IMR-90 (cell line): ENCODE data around the gene ENAH. TPM values are rescaled to one million over a fixed set of nuclear protein-coding genes. Genes with fewer than 3 reads are reported as not detected.

Experiments used
- ATAC-seq: fragments of 200-7000 bp; cut with Tn5 transposase; 2 replicates; pipeline ENCODE4 v1.9.1; 2020; ENCODE audit warnings: low read depth, mild to moderate bottlenecking, moderate library complexity
- BruUV-seq: library from RNA; stranded (reverse); fragments of 400-500 nt; replicated peaks from 2 replicates; lab custom pipeline; 2021; lab: Mats Ljungman, UMichigan
- CTCF ChIA-PET: fragments of 300-600 bp; formaldehyde crosslinking; extraction: SDS; loops from one replicate; lab custom pipeline; 2021; ENCODE audit warnings: antibody characterized with exemption; lab: Yijun Ruan, JAX
- POLR2A ChIA-PET: fragments of 300-600 bp; sonication (Branson Sonifier 250); formaldehyde crosslinking; loops from one replicate; lab custom pipeline; 2022; ENCODE audit warnings: antibody characterized with exemption; ENCODE audit not compliant: unreplicated experiment; lab: Charles Lee
- DNase-seq: peaks from one replicate; pipeline ENCODE4 v3.0.0; 2013
- H2AFZ ChIP-seq: replicated peaks from 2 replicates; pipeline ENCODE3; 2013; ENCODE audit warnings: low read length, mild to moderate bottlenecking; ENCODE audit not compliant: poor library complexity
- H2AK5ac ChIP-seq: 2 replicates; pipeline ENCODE4 v1.6.1; 2013; ENCODE audit warnings: low read depth, low read length, inconsistent platforms
- H2AK9ac ChIP-seq: replicated peaks from 2 replicates; pipeline ENCODE3; 2013; ENCODE audit warnings: mild to moderate bottlenecking, low read depth, low read length, moderate library complexity; ENCODE audit not compliant: poor library complexity
- H2BK120ac ChIP-seq: 2 replicates; pipeline ENCODE4 v1.6.1; 2013; ENCODE audit warnings: low read depth, low read length, inconsistent platforms
- H2BK15ac ChIP-seq: 3 replicates; pipeline ENCODE4 v1.6.1; 2013; ENCODE audit warnings: low read depth, low read length, inconsistent platforms
- H2BK20ac ChIP-seq: 2 replicates; pipeline ENCODE4 v1.6.1; 2013; ENCODE audit warnings: low read depth, mild to moderate bottlenecking, inconsistent platforms, low read length, moderate library complexity
- H2BK5ac ChIP-seq: 2 replicates; pipeline ENCODE4 v1.6.1; 2013; ENCODE audit warnings: mild to moderate bottlenecking, low read depth, low read length, inconsistent platforms; ENCODE audit not compliant: poor library complexity, severe bottlenecking
- H3K14ac ChIP-seq: replicated peaks from 2 replicates; pipeline ENCODE4 v1.6.1; 2013; ENCODE audit warnings: low read depth, low read length, inconsistent platforms
- H3K18ac ChIP-seq: 2 replicates; pipeline ENCODE4 v1.6.1; 2013; ENCODE audit warnings: low read depth, low read length, control low read depth
- H3K23ac ChIP-seq: 2 replicates; pipeline ENCODE4 v1.6.1; 2013; ENCODE audit warnings: low read depth, low read length, inconsistent platforms
- H3K27ac ChIP-seq: 2 replicates; pipeline ENCODE4 v1.5.1; 2013; ENCODE audit warnings: mild to moderate bottlenecking, control low read depth, low read length; ENCODE audit not compliant: insufficient read depth
- H3K27me3 ChIP-seq: 2 replicates; pipeline ENCODE4 v1.6.1; 2013; ENCODE audit warnings: low read length; ENCODE audit not compliant: control insufficient read depth, insufficient read depth
- H3K36me3 ChIP-seq: 2 replicates; pipeline ENCODE4 v1.6.1; 2013; ENCODE audit warnings: low read length, mixed read lengths; ENCODE audit not compliant: control insufficient read depth, insufficient read depth
- H3K4ac ChIP-seq: 2 replicates; pipeline ENCODE4 v1.6.1; 2013; ENCODE audit warnings: low read depth, low read length, inconsistent platforms
- H3K4me1 ChIP-seq: 2 replicates; pipeline ENCODE4 v1.6.1; 2013; ENCODE audit warnings: low read length, mixed read lengths; ENCODE audit not compliant: control insufficient read depth, insufficient read depth
- H3K4me2 ChIP-seq: 2 replicates; pipeline ENCODE4 v1.6.1; 2013; ENCODE audit warnings: low read depth, mild to moderate bottlenecking, control low read depth, low read length, moderate library complexity
- H3K4me3 ChIP-seq: 2 replicates; pipeline ENCODE4 v1.5.1; 2013; ENCODE audit warnings: low read depth, mild to moderate bottlenecking, control low read depth, low read length, moderate library complexity; ENCODE audit not compliant: insufficient read depth
- H3K56ac ChIP-seq: 2 replicates; pipeline ENCODE4 v1.6.1; 2013; ENCODE audit warnings: low read length, inconsistent platforms; ENCODE audit not compliant: insufficient read depth; ENCODE audit errors: extremely low read depth
- H3K79me1 ChIP-seq, 2 experiments: 2 replicates each; pipeline ENCODE4 v1.6.1; 2013; ENCODE audit warnings: low read length in 2 of 2, inconsistent platforms in 1 of 2, low read depth in 1 of 2
- H3K9ac ChIP-seq: 2 replicates; pipeline ENCODE4 v1.6.1; 2013; ENCODE audit warnings: low read depth, low read length, control low read depth
- H3K9me1 ChIP-seq: 2 replicates; pipeline ENCODE4 v1.6.1; 2013; ENCODE audit warnings: low read length, inconsistent platforms; ENCODE audit not compliant: insufficient read depth
- H3K9me3 ChIP-seq: 2 replicates; pipeline ENCODE4 v1.6.1; 2013; ENCODE audit warnings: low read length; ENCODE audit not compliant: control insufficient read depth, insufficient read depth
- H4K20me1 ChIP-seq: 2 replicates; pipeline ENCODE4 v1.6.1; 2013; ENCODE audit warnings: low read length, inconsistent platforms; ENCODE audit not compliant: insufficient read depth
- H4K5ac ChIP-seq: 2 replicates; pipeline ENCODE4 v1.6.1; 2013; ENCODE audit warnings: mild to moderate bottlenecking, low read depth, low read length, control low read depth
- H4K8ac ChIP-seq, 2 experiments: 2 replicates each; pipeline ENCODE4 v1.6.1; 2013; ENCODE audit warnings: low read depth in 2 of 2, low read length in 2 of 2, control low read depth in 1 of 2, inconsistent platforms in 1 of 2
- H4K91ac ChIP-seq: 2 replicates; pipeline ENCODE4 v1.6.1; 2013; ENCODE audit warnings: low read depth, low read length, inconsistent platforms; ENCODE audit not compliant: insufficient read depth
- BHLHE40 ChIP-seq: fragments of 150-350 bp; IDR thresholded peaks from 2 replicates; pipeline ENCODE4 v1.6.1; 2016; ENCODE audit warnings: mild to moderate bottlenecking, low read depth, low read length
- CHD1 ChIP-seq: IDR thresholded peaks from 2 replicates; pipeline ENCODE4 v1.6.1; 2012; ENCODE audit warnings: low read depth, low read length, improper control_type of control experiment
- CTCF ChIP-seq: conservative IDR thresholded peaks from 2 replicates; pipeline ENCODE4 v1.5.1; 2012; ENCODE audit warnings: mild to moderate bottlenecking, low read depth, low read length, improper control_type of control experiment
- FOS ChIP-seq: fragments of 150-350 bp; IDR thresholded peaks from 2 replicates; pipeline ENCODE4 v1.6.1; 2016; ENCODE audit warnings: low read depth, low read length
- MAZ ChIP-seq: IDR thresholded peaks from 2 replicates; pipeline ENCODE4 v1.6.1; 2012; ENCODE audit warnings: low read depth, mild to moderate bottlenecking, low read length, improper control_type of control experiment, moderate library complexity, borderline replicate concordance
- MXI1 ChIP-seq: IDR thresholded peaks from 2 replicates; pipeline ENCODE4 v1.6.1; 2012; ENCODE audit warnings: low read depth, mild to moderate bottlenecking, low read length, moderate library complexity, borderline replicate concordance
- NFE2L2 ChIP-seq: fragments of 150-350 bp; IDR thresholded peaks from 2 replicates; pipeline ENCODE4 v1.6.1; 2016; ENCODE audit warnings: low read depth, mild to moderate bottlenecking, low read length
- POLR2A ChIP-seq: IDR thresholded peaks from 2 replicates; pipeline ENCODE4 v1.6.1; 2012; ENCODE audit warnings: mild to moderate bottlenecking, low read depth, low read length
- RAD21 ChIP-seq: IDR thresholded peaks from 2 replicates; pipeline ENCODE4 v1.6.1; 2012; ENCODE audit warnings: low read length, improper control_type of control experiment
- RCOR1 ChIP-seq: IDR thresholded peaks from 2 replicates; pipeline ENCODE4 v1.6.1; 2012; ENCODE audit warnings: mild to moderate bottlenecking, low read length, improper control_type of control experiment; ENCODE audit not compliant: insufficient replicate concordance
- RFX5 ChIP-seq: IDR thresholded peaks from 2 replicates; pipeline ENCODE4 v1.8.0; 2012; ENCODE audit warnings: low read depth, mild to moderate bottlenecking, low read length, moderate library complexity
- USF2 ChIP-seq: fragments of 150-350 bp; IDR thresholded peaks from 2 replicates; pipeline ENCODE4 v1.6.1; 2017; ENCODE audit warnings: mild to moderate bottlenecking, antibody characterized with exemption, low read length, low read depth
- WGBS, 2 experiments: methylation state at CpG; one replicate each; pipeline versions ENCODE4 v1.1.5 to v1.1.7; 2013; ENCODE audit warnings: missing lambda C conversion rate in 2 of 2; ENCODE audit not compliant: insufficient read length in 1 of 2; ENCODE audit errors: extremely low coverage in 2 of 2; 5-methylcytosine and 5-hydroxymethylcytosine counted together
- dilution Hi-C: fragments of 300-500 bp; cut with HindIII; formaldehyde crosslinking; loops from one replicate; pipeline ENCODE4 v1.14.3; 2018; ENCODE audit warnings: low sequenced_read_pairs; ENCODE audit not compliant: unreplicated experiment
- in situ Hi-C: fragments of 300-500 bp; cut with MboI; formaldehyde crosslinking; loops from 3 replicates; pipeline ENCODE4 v1.14.3; 2019; ENCODE audit warnings: low sequenced_read_pairs, inconsistent platforms, mixed read lengths
- intact Hi-C: fragments of 100-400 bp; cut with micrococcal nuclease; formaldehyde crosslinking; loops from 2 replicates; pipeline ENCODE4 v1.10.0; 2022
- polyA plus RNA-seq, 3 experiments: library from polyadenylated mRNA; depleted of rRNA; stranded (reverse); fragments of >200 nt; gene quantifications; 2 replicates each; pipeline ENCODE4 v1.2.3, GENCODE V29; 2012; ENCODE audit warnings: low replicate concordance in 1 of 3
- total RNA-seq: library from RNA; depleted of rRNA; stranded (reverse); fragments of >200 nt; gene quantifications from 2 replicates; pipeline ENCODE4 v1.2.3, GENCODE V29; 2012
- TF ChIP-seq, protein P1 (sequence below): fragments of 150-350 bp; IDR thresholded peaks from 2 replicates; pipeline ENCODE4 v1.6.1; 2016; ENCODE audit warnings: low read depth, mild to moderate bottlenecking, low read length, moderate library complexity, borderline replicate concordance

The ENAH gene
- total and polyA plus RNA-seq, 2 of the 4 experiments (the other 2 are of a cell fraction) = 61.3 to 86.9 TPM

- no TSS peak for BruUV-seq
- H2AK5ac ChIP-seq = no peak overlapping the region
- peaks cover 2% of the 10 kb centered on the region; the same call in 1 of the 2 replicates for H3K36me3 ChIP-seq
- no peak for DNase-seq
- ChIA-PET CTCF (no interaction called here), POLR2A (no interaction called here)
- H4K5ac ChIP-seq = no peak overlapping the region
- no peak overlapping the region for H3K27ac ChIP-seq
- H2AFZ ChIP-seq = no peak overlapping the region
- no peak overlapping the region for H2BK120ac ChIP-seq
- no peak overlapping the region for H4K8ac ChIP-seq
- in situ Hi-C loops = no loop called here
- no peak overlapping the region for H2BK5ac ChIP-seq
- no peak overlapping the region for H2BK20ac ChIP-seq
- no peak overlapping the region for H3K4me3 ChIP-seq
- peaks cover 21 to 58% of the 10 kb centered on the region in 2 experiments for H3K79me1 ChIP-seq
- no peak overlapping the region for H3K14ac ChIP-seq
- no peak overlapping the region for H3K4me2 ChIP-seq
- no CpG with 5 or more reads among the region's 17 CpGs for WGBS, 2 experiments
- no peak overlapping the region for H3K56ac ChIP-seq
- TF ChIP-seq USF2 (no peak), RFX5 (no peak), MXI1 (no peak), RAD21 (no peak), CHD1 (no peak), POLR2A (no peak), NFE2L2 (no peak), MAZ (no peak), CTCF (no peak), RCOR1 (no peak), BHLHE40 (no peak), FOS (no peak)
- TF ChIP-seq, protein P1, sequence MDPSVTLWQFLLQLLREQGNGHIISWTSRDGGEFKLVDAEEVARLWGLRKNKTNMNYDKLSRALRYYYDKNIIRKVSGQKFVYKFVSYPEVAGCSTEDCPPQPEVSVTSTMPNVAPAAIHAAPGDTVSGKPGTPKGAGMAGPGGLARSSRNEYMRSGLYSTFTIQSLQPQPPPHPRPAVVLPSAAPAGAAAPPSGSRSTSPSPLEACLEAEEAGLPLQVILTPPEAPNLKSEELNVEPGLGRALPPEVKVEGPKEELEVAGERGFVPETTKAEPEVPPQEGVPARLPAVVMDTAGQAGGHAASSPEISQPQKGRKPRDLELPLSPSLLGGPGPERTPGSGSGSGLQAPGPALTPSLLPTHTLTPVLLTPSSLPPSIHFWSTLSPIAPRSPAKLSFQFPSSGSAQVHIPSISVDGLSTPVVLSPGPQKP = no peak
- peaks cover 7% of the 10 kb centered on the region for H3K4me1 ChIP-seq
- no peaks in the 10 kb centered on the region for H3K9me3 ChIP-seq
- no peak overlapping the region for H3K18ac ChIP-seq
- H2BK15ac ChIP-seq = no peak overlapping the region
- H3K9me1 ChIP-seq = peaks cover 5% of the 10 kb centered on the region; the same call in 1 of the 2 replicates
- ATAC-seq = no peak
- no peak overlapping the region for H4K91ac ChIP-seq
- H3K4ac ChIP-seq = no peak overlapping the region
- dilution Hi-C loops = no loop called here
- H3K23ac ChIP-seq = no peak overlapping the region
- H4K20me1 ChIP-seq = peaks cover 46% of the 10 kb centered on the region
- intact Hi-C loops = no loop called here
- no peaks in the 10 kb centered on the region for H3K27me3 ChIP-seq
- H2AK9ac ChIP-seq = no peak overlapping the region
- H3K9ac ChIP-seq = no peak overlapping the region
These were observed 72.5 kb downstream of the ENAH start for GRCh38 chr1:225580238-225581099.
